IPS-18a (cell line): Measurements from ENCODE around the gene PGF.

ENCODE experiments used
- H3K27ac ChIP-seq: one replicate; pipeline ENCODE4 v1.5.1; 2013; ENCODE audit warnings: low read length
- H3K27me3 ChIP-seq: one replicate; pipeline ENCODE4 v1.6.1; 2013; ENCODE audit warnings: mild to moderate bottlenecking, low read length; ENCODE audit not compliant: control insufficient read depth, insufficient read depth
- H3K36me3 ChIP-seq: one replicate; pipeline ENCODE4 v1.6.1; 2013; ENCODE audit warnings: low read depth, low read length; ENCODE audit not compliant: control insufficient read depth
- H3K4me1 ChIP-seq: one replicate; pipeline ENCODE4 v1.6.1; 2013; ENCODE audit warnings: low read depth, low read length; ENCODE audit not compliant: control insufficient read depth
- H3K4me3 ChIP-seq: one replicate; pipeline ENCODE4 v1.5.1; 2013; ENCODE audit warnings: low read length
- H3K9ac ChIP-seq: one replicate; pipeline ENCODE4 v1.6.1; 2013; ENCODE audit warnings: mild to moderate bottlenecking, low read length, moderate library complexity
- H3K9me3 ChIP-seq: one replicate; pipeline ENCODE4 v1.6.1; 2013; ENCODE audit warnings: low read depth, low read length; ENCODE audit not compliant: control insufficient read depth

Gene PGF

DNA sequence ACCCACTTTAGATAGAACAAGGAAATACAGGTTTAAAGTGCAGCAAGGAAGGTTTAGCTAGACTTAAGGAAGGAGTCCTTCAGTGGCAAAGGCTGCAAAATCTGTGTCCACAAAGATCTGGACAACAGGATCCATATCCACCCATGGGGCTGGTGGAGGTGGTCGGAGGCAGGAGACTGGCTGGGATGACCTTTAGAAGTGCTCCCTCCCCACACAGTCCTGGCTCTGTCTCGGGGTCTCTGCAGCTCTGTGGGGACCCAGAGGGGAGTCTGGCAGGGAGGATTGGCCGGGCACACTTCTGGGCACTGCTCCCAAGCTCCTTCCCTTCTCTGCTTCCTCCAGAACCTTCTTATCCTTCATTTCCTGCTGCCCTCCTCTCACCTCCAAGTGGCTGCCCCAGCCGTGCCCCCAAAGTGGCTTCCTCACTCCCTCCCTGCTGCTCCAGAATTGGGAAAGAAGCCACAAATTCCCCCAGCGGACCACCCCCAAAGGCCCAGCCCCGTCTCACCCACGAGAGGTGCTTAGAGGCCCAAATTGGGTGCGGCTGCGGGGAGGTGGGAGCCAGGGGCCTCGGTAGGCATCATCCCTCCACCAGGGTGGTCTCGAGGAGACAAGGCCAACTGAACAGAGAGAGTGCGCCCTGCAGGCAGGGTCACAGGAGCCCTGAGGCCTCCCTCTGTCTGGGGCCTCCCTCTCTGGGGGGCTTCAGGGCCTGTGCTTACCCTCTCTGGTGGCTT, 21.9 kb upstream of the PGF start:
- no peaks in the 10 kb centered on the region for H3K9me3 ChIP-seq
- H3K9ac ChIP-seq = no peak overlapping the region
- H3K4me1 ChIP-seq = peaks cover 29% of the 10 kb centered on the region
- H3K36me3 ChIP-seq = no peaks in the 10 kb centered on the region
- no peak overlapping the region for H3K4me3 ChIP-seq
- no peaks in the 10 kb centered on the region for H3K27me3 ChIP-seq
- no peak overlapping the region for H3K27ac ChIP-seq

DNA sequence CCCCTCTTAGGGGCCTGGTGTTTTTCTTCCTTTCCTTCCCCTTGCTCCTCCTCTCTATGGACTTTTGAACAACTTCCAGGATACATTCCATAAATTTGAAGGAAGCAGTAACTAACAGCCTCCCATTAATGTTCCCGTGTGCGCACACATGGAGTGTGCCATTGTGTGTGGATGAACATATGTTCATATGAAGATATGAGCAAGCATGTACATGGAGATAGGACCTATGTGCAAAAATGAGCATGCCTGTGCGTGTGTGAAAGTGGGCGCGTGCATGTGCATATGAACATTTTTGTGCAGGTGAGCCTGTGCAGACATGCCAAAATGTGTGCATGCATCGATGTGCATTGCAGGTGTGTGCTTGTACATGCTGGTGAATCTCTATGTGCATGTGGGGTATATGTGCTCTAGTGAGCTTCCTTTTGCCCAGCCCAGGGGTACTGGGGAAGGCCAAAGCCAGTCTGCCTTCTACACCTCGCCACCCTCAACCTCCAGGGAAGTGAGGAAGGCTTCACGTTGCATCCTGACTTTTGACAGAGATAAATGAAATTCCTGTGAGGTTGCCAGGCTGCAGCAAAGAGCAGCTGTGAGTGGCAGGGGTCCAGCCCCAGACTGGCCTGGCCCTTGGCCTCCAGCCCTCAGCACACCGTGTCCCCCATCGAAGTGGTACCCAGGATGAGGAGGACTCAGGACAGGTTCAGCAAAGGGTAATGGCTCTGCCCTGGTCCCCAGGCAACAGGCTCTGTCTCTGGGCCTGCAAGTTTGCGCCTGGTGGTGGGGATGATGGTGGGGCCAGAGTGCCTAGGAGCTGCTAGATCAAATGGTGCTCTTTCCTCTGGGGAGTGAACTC, 21.1 kb upstream of the PGF start:
- Histone ChIP-seq H3K4me3 (no peak overlapping the region), H3K9ac (no peak overlapping the region), H3K27me3 (no peaks in the 10 kb centered on the region), H3K9me3 (no peaks in the 10 kb centered on the region), H3K27ac (no peak overlapping the region), H3K36me3 (no peaks in the 10 kb centered on the region), H3K4me1 (peaks cover 29% of the 10 kb centered on the region)

DNA sequence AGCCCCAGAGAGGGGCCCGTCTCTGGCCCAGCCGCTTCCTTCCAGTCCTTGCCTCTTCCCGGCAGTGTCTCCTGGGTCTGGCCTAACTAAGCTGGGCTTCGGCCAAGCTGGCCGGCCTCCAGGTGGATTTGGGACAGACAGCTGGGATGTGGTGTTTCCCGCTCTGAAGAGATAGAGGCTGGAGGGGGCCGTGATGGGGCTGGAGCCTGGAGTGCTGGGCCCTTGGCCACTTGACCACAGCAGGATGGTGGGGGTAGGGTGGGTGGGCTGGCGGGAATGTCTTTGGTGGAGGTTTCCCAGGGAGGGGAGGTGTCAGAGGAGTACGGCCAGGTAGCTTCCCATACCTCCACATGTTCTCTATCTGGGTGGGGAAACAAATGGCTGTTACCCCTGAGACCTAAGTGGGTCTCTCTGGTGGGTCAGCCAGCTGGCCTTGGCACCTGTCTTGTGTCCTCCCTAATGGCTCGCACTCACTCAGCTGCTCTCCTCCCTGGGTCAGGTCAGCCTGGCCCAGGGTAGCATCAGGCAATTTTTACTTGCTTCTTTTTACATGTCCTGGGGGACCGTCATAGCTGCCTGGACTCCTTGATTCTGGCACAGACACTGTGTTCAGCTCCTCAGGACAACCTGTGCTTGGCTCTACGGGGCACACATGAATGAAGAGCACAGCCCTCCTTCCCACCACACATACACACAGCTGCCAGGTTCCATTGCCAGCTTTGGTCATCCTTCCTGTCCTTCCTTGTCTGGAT, 19.8 kb upstream of the PGF start:
- Histone ChIP-seq H3K27ac (no peak overlapping the region), H3K4me3 (no peak overlapping the region), H3K9ac (no peak overlapping the region), H3K36me3 (no peaks in the 10 kb centered on the region), H3K27me3 (no peaks in the 10 kb centered on the region), H3K4me1 (peaks cover 25% of the 10 kb centered on the region), H3K9me3 (no peaks in the 10 kb centered on the region)

DNA sequence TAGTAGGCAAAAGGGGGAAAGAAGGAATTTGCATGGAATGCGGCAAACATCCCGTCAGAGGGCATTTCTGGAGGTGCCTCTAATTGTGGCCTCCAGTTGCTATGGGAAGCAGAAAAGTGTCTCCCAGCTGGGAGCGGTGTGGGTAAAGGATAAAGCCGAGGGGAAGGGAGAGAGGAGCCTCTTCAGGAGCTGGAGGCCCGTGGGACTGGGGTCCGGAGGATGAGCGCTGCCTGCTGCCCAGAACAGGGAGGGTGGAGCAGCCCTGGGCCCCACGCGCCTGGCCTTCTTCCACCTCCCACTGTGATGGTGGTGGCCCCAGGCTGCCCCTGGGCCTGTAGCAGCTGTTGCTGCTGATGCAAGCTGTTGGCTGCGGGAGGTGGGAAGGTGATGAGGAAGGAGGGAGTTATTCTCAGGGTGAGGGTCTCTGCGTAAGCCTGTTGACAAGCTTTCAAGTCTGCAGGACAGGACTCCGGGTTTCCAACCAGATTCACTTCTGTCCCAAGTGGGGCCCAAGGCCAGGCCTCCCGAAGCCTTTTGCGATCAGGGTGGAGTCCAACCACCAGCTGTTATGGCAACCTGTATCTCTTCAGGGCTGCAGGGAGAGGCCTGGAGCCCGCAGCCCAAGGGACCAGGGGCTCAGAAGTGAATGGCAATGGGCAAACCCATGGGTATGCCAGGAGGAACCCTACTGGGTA, 19.1 kb upstream of the PGF start:
- Histone ChIP-seq H3K4me1 (peaks cover 24% of the 10 kb centered on the region), H3K27me3 (no peaks in the 10 kb centered on the region), H3K4me3 (no peak overlapping the region), H3K27ac (no peak overlapping the region), H3K36me3 (no peaks in the 10 kb centered on the region), H3K9me3 (no peaks in the 10 kb centered on the region), H3K9ac (no peak overlapping the region)

DNA sequence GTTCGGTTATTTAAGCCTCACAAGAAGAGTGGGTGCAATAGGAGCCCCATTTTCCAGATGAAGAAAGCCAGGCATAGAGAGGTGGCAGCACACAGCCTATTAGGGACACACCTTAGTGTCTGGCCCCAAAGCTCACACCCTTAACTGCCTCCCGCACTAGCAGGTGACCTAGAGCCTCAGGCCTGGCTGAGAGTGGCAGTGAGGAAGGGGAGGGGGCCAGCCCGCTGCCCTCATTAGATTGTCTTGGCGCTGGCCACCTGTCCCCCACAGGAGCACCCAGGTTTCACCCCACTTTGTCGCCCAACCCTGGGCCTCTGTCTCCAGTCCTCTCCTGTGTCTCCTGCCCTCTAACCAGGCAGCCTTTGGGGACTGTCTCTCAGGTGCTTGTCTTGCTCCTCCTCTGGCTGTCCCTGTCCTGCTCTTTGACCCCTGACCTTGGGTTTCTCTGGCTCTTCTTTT, 18.5 kb upstream of the PGF start:
- no peaks in the 10 kb centered on the region for H3K36me3 ChIP-seq
- no peak overlapping the region for H3K27ac ChIP-seq
- H3K4me3 ChIP-seq = no peak overlapping the region
- H3K9ac ChIP-seq = no peak overlapping the region
- no peaks in the 10 kb centered on the region for H3K9me3 ChIP-seq
- peaks cover 20% of the 10 kb centered on the region for H3K4me1 ChIP-seq
- no peaks in the 10 kb centered on the region for H3K27me3 ChIP-seq

DNA sequence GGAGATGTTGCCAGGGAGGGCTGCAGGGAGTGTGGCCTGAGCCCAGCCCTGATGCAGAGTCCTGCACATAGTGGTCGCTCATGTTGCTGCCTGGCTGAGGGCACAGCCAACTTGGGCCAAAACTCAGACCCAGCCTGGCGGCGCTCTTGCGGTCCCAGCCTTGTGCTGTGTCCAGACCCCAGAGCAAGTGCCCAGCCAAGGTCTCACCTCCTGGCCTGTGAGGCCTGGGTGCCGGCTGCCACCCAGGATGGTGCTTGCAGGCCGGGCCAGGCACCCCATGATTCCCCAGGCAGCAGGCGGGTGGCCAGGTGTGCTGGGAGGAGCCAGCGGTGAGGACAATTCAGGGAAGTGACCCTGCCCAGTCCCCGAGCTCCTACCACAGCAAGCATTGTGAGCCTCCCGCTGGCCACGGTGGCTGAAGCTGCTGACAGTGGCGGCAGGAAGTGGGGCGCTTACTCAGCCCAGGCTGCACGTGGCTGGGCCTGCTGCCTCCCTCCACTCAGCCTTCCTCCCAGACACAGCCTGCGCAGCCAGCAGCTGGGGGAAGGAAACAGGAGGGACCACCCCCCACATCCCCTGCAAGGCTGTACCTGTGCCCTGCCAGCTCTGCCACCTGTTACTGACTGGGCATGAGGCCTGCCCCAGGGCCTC, 17.7 kb upstream of the PGF start:
- peaks cover 12% of the 10 kb centered on the region for H3K4me1 ChIP-seq
- no peaks in the 10 kb centered on the region for H3K27me3 ChIP-seq
- H3K9ac ChIP-seq = no peak overlapping the region

DNA sequence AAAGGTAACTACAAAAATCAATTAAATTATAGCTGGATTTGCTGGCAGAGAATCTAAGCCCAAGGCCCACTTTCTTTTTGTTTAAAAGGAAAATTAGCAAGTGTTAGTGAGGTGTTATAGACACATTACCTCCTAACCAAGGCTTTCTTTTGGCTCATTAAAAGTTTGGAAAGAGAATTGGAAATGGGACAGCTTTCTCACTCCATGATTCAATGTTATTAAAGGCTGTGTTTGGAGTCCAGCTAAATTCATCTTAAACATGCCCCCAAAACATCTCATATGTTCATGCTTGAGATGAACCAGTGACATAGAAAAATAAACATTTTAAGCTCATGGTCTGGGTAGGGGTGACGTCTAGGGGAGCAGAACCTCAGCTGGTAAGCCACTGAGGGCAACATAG, 13.4 kb upstream of the PGF start:
- no peak overlapping the region for H3K27ac ChIP-seq
- no peak overlapping the region for H3K4me3 ChIP-seq

More for the DNA sequence above, 17.7 kb upstream of the PGF start:
- Histone ChIP-seq H3K36me3 (no peaks in the 10 kb centered on the region), H3K9me3 (no peaks in the 10 kb centered on the region), H3K27ac (no peak overlapping the region), H3K4me3 (no peak overlapping the region)

DNA sequence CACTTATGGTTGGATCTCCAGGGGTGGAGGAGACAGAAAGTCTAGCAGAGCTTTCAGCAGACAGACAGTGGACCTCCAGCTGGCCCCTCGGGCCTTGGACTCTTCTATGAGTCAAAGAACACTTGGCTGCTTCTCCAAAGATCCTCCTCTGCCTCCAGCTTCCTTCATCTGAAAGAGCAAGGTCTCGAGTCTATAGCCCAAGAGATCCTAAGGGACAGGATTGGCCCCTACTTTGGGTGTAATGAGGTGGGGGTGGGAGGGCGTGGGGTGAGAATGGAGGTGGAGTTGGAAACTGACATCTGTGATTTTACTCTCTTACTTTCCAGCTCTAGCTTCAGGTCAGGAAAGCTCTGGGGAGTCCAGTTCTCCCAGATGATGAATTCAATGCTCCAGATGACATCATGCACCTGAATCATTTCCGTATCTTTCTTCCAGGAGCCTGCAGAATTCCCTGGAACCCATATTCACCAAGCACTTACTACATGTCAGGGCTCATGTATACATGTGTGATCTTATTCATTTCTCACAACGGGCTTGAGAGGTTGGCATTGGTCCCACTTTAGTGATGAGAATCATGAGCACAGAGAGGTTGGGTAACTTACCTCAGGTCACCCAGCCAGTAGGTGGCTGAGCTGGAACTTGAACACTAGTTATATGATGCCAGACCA, 10.2 kb upstream of the PGF start:
- Histone ChIP-seq H3K36me3 (no peaks in the 10 kb centered on the region), H3K4me3 (no peak overlapping the region), H3K27ac (no peak overlapping the region), H3K9ac (no peak overlapping the region), H3K4me1 (no peaks in the 10 kb centered on the region), H3K9me3 (no peaks in the 10 kb centered on the region), H3K27me3 (no peaks in the 10 kb centered on the region)

More for the DNA sequence above, 13.4 kb upstream of the PGF start:
- Histone ChIP-seq H3K27me3 (no peaks in the 10 kb centered on the region), H3K9me3 (no peaks in the 10 kb centered on the region), H3K9ac (no peak overlapping the region), H3K4me1 (peaks cover 3% of the 10 kb centered on the region), H3K36me3 (no peaks in the 10 kb centered on the region)

DNA sequence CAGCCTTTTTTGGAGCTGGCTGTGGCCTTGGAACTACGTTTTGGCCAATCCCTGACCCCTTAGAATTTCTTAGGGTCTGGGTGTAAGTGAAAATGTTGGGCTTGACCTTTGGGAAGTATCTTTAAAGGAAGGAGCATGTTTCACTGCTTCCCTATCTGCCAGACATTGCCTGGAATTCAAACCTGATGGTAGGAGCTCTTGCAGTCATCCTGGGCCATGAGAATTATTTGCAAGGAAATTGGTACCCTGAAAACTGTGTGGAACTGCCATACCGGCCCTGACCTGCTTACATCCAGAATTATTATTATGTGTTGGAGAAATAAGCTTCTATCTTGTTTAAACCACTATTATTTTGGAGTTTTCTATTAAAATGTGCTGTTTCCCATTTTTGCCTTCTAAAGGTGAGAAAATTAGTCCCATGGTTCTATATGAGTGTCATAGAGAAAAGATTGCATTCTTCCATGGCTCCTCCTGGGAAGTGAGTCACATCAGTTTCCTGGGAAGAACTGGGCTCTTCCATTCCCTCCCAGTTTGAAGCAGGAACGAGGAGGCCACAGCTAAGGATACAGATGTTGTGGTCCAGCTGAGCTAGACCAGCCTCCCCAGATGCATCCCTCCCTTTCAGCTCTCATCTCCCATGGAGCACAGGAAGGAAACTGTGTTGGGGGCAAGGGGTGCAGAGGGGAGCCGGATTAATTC, 9.5 kb upstream of the PGF start:
- no peaks in the 10 kb centered on the region for H3K9me3 ChIP-seq
- H3K4me1 ChIP-seq = no peaks in the 10 kb centered on the region
- H3K36me3 ChIP-seq = no peaks in the 10 kb centered on the region
- H3K4me3 ChIP-seq = no peak overlapping the region
- no peak overlapping the region for H3K27ac ChIP-seq
- no peaks in the 10 kb centered on the region for H3K27me3 ChIP-seq
- no peak overlapping the region for H3K9ac ChIP-seq

DNA sequence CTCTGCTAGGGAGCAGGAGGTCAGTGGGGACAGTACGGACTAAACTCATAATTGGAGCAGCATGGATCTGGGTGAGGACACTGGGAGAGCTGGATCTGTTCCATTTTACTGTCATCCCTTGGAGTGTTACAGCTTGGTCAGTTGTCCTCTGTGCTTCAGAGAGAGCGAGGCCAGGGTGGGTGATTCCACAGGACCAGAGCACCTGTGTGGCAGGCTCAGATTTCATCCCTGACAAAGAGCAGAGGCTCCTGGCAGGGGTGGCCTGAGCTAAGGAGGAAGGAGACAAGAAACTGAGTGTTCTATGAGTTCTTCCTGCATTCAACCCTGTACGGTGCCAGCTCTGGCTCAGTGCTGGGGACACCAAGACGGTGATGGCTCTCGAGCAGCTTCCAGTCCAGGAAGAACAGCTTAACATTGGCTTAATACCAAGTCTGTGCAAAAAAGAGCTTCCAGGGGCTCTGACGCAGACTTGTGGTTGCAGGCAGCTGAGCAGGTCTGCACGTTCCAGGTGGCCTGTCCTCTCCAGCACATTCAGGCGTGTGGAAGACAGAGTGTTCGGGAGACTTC, 8.4 kb upstream of the PGF start:
- H3K27ac ChIP-seq = no peak overlapping the region
- H3K9ac ChIP-seq = no peak overlapping the region
- no peak overlapping the region for H3K4me3 ChIP-seq
- no peaks in the 10 kb centered on the region for H3K4me1 ChIP-seq
- H3K9me3 ChIP-seq = no peaks in the 10 kb centered on the region
- H3K27me3 ChIP-seq = no peaks in the 10 kb centered on the region
- H3K36me3 ChIP-seq = no peaks in the 10 kb centered on the region
